Measurements from ENCODE around the gene CBLB.

Gene CBLB

DNA sequence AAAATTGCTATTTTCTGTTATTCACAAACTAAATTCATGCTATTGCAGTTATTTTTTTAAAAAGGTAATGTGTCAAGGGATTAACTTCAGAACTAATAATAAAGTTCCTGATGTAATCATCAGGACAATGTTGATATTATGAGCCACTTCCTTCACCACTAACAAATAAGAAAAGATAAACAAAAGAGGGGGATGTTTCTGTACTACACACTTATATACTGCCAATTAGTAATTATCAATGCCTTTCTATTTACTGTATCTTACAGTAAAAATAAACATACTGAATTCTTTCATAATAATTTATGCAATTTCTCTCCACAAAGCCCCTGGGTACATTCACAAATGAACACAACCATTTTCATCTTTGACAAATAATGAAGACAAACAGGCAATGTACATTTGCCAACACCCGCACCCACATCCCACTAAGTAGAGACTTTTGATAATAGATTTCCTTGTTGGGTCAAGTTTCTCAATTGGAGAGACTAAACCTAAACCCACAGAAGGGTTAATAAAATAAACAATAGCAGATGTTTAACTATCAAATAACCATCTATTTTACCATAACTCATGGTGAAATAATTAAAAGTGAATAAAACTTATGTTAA, 3.7 kb downstream of the CBLB start:
- Histone ChIP-seq H2BK5ac (ENCODE audit: low read length) (no peak overlapping the region), H3K4ac (ENCODE audit: low read depth, low read length) (no peak overlapping the region), H3K79me1 (ENCODE audit: low read length) (peaks cover 4% of the 10 kb centered on the region), H2BK15ac (replicated peaks; ENCODE audit: low read depth) (no peak overlapping the region), H3K56ac (ENCODE audit: low read length) (no peak overlapping the region), H3K36me3 (ENCODE audit: control insufficient read depth, insufficient read depth, low read length) (no peaks in the 10 kb centered on the region), H3K9ac (ENCODE audit: low read length) (no peak overlapping the region), H3K27ac (ENCODE audit: low read depth, low read length) (no peak overlapping the region), H2BK120ac (ENCODE audit: low read depth, low read length) (no peak overlapping the region), H3K23ac (ENCODE audit: low read length) (no peak overlapping the region), H4K8ac (ENCODE audit: low read depth, low read length) (no peak overlapping the region), H3K4me3 (ENCODE audit: low read length) (no peak overlapping the region), H3K18ac (ENCODE audit: low read length) (no peak overlapping the region), H3K27me3 (ENCODE audit: insufficient read depth, low read length, poor library complexity) (no peaks in the 10 kb centered on the region), H4K5ac (ENCODE audit: low read length) (no peak overlapping the region), H3K79me2 (ENCODE audit: control insufficient read depth, insufficient read depth, low read length) (peaks cover 5% of the 10 kb centered on the region), H3K4me1 (ENCODE audit: control insufficient read depth, low read depth, low read length) (no peaks in the 10 kb centered on the region), H2AK5ac (ENCODE audit: low read length) (no peak overlapping the region), H3K4me2 (ENCODE audit: low read length) (no peak overlapping the region)
- no CpG with 5 or more reads among the region's 1 CpG for WGBS (ENCODE audit: extremely low coverage, insufficient coverage, low lambda C conversion rate)
- DNase-seq, result no peak

DNA sequence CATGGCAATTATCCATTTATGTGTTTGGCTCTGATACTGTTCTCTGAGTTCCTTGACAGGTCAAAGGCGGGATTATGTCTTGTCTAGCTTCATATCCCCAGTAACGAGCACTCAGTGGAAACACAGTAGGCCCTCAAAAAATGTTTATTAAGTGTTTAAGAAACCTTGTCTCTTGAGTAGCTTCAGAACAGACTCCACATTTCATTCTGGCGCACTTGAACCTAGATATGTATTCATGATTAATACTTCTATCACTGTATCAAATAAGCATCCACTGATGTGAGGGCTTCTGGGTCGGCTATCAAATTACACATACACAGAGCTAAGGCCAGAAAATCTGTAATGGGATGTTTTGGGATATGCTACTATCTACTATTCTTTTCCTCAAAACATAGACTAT, 4.6 kb downstream of the CBLB start:
- H3K36me3 ChIP-seq (ENCODE audit: control insufficient read depth, insufficient read depth, low read length), result no peaks in the 10 kb centered on the region
- H3K4me3 ChIP-seq (ENCODE audit: low read length), result no peak overlapping the region
- H3K4me2 ChIP-seq (ENCODE audit: low read length), result no peak overlapping the region
- H3K4me1 ChIP-seq (ENCODE audit: control insufficient read depth, low read depth, low read length), result no peaks in the 10 kb centered on the region
- H3K4ac ChIP-seq (ENCODE audit: low read depth, low read length), result no peak overlapping the region
- no peak overlapping the region for H4K8ac ChIP-seq (ENCODE audit: low read depth, low read length)
- H3K79me1 ChIP-seq (ENCODE audit: low read length), result peaks cover 4% of the 10 kb centered on the region
- peaks cover 5% of the 10 kb centered on the region for H3K79me2 ChIP-seq (ENCODE audit: control insufficient read depth, insufficient read depth, low read length)
- no peaks in the 10 kb centered on the region for H3K27me3 ChIP-seq (ENCODE audit: insufficient read depth, low read length, poor library complexity)
- H3K9ac ChIP-seq (ENCODE audit: low read length), result no peak overlapping the region
- no peak overlapping the region for H2BK15ac ChIP-seq (replicated peaks; ENCODE audit: low read depth)
- H3K18ac ChIP-seq (ENCODE audit: low read length), result no peak overlapping the region
- no peak for DNase-seq
- WGBS (ENCODE audit: extremely low coverage, insufficient coverage, low lambda C conversion rate), result no CpG with 5 or more reads among the region's 4 CpGs
- no peak overlapping the region for H2AK5ac ChIP-seq (ENCODE audit: low read length)
- no peak overlapping the region for H2BK5ac ChIP-seq (ENCODE audit: low read length)
- no peak overlapping the region for H3K27ac ChIP-seq (ENCODE audit: low read depth, low read length)
- H3K23ac ChIP-seq (ENCODE audit: low read length), result no peak overlapping the region
- no peak overlapping the region for H3K56ac ChIP-seq (ENCODE audit: low read length)
- no peak overlapping the region for H2BK120ac ChIP-seq (ENCODE audit: low read depth, low read length)
- H4K5ac ChIP-seq (ENCODE audit: low read length), result no peak overlapping the region

DNA sequence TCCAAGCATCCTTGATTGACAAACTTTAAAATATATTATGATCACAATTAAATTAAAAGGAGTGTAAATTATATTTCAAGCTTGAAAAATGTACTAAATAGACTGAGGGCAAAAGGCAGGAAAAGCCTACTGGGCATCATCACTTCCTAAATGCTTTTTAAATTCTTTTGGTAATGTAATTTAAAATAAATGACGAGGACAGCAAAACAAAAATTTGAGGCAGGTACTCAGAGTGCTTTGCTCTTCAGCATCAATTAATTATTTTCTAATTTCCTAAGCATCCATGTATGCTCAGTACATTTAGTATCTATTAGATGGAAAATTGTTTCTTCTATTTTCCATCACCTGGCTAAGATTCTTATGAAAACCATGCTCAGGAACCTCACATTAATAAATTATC, 5.2 kb downstream of the CBLB start:
- no peak overlapping the region for H3K4ac ChIP-seq (ENCODE audit: low read depth, low read length)
- peaks cover 5% of the 10 kb centered on the region for H3K79me2 ChIP-seq (ENCODE audit: control insufficient read depth, insufficient read depth, low read length)
- no peak overlapping the region for H2AK5ac ChIP-seq (ENCODE audit: low read length)
- no peak overlapping the region for H3K27ac ChIP-seq (ENCODE audit: low read depth, low read length)
- H2BK120ac ChIP-seq (ENCODE audit: low read depth, low read length), result no peak overlapping the region
- no peak overlapping the region for H2BK5ac ChIP-seq (ENCODE audit: low read length)
- H3K4me3 ChIP-seq (ENCODE audit: low read length), result no peak overlapping the region
- no peak overlapping the region for H3K23ac ChIP-seq (ENCODE audit: low read length)
- no peak for DNase-seq
- no peak overlapping the region for H3K4me2 ChIP-seq (ENCODE audit: low read length)
- H4K8ac ChIP-seq (ENCODE audit: low read depth, low read length), result no peak overlapping the region
- no peaks in the 10 kb centered on the region for H3K27me3 ChIP-seq (ENCODE audit: insufficient read depth, low read length, poor library complexity)
- no peaks in the 10 kb centered on the region for H3K36me3 ChIP-seq (ENCODE audit: control insufficient read depth, insufficient read depth, low read length)
- H4K5ac ChIP-seq (ENCODE audit: low read length), result no peak overlapping the region
- H3K9ac ChIP-seq (ENCODE audit: low read length), result no peak overlapping the region
- H3K79me1 ChIP-seq (ENCODE audit: low read length), result peaks cover 4% of the 10 kb centered on the region
- no peaks in the 10 kb centered on the region for H3K4me1 ChIP-seq (ENCODE audit: control insufficient read depth, low read depth, low read length)
- H2BK15ac ChIP-seq (replicated peaks; ENCODE audit: low read depth), result no peak overlapping the region
- no peak overlapping the region for H3K18ac ChIP-seq (ENCODE audit: low read length)
- WGBS (ENCODE audit: extremely low coverage, insufficient coverage, low lambda C conversion rate), result no CpG with 5 or more reads among the region's 1 CpG
- H3K56ac ChIP-seq (ENCODE audit: low read length), result no peak overlapping the region

- no peaks in the 10 kb centered on the region for H3K4me1 ChIP-seq (ENCODE audit: control insufficient read depth, low read depth, low read length)
- no peak overlapping the region for H3K18ac ChIP-seq (ENCODE audit: low read length)
- no peak overlapping the region for H2BK5ac ChIP-seq (ENCODE audit: low read length)
- no peak overlapping the region for H2AK5ac ChIP-seq (ENCODE audit: low read length)
- no peak overlapping the region for H4K5ac ChIP-seq (ENCODE audit: low read length)
- no peak overlapping the region for H2BK120ac ChIP-seq (ENCODE audit: low read depth, low read length)
- H3K27me3 ChIP-seq (ENCODE audit: insufficient read depth, low read length, poor library complexity), result no peaks in the 10 kb centered on the region
- no peaks in the 10 kb centered on the region for H3K36me3 ChIP-seq (ENCODE audit: control insufficient read depth, insufficient read depth, low read length)
- no CpG with 5 or more reads among the region's 3 CpGs for WGBS (ENCODE audit: extremely low coverage, insufficient coverage, low lambda C conversion rate)
- H3K79me1 ChIP-seq (ENCODE audit: low read length), result peaks cover 4% of the 10 kb centered on the region
- H2BK15ac ChIP-seq (replicated peaks; ENCODE audit: low read depth), result no peak overlapping the region
- H3K9ac ChIP-seq (ENCODE audit: low read length), result no peak overlapping the region
- DNase-seq, result no peak
- no peak overlapping the region for H3K4ac ChIP-seq (ENCODE audit: low read depth, low read length)
- no peak overlapping the region for H3K4me2 ChIP-seq (ENCODE audit: low read length)
- H4K8ac ChIP-seq (ENCODE audit: low read depth, low read length), result no peak overlapping the region
- H3K27ac ChIP-seq (ENCODE audit: low read depth, low read length), result no peak overlapping the region
- H3K4me3 ChIP-seq (ENCODE audit: low read length), result no peak overlapping the region
- peaks cover 3% of the 10 kb centered on the region for H3K79me2 ChIP-seq (ENCODE audit: control insufficient read depth, insufficient read depth, low read length)
- no peak overlapping the region for H3K56ac ChIP-seq (ENCODE audit: low read length)
- H3K23ac ChIP-seq (ENCODE audit: low read length), result no peak overlapping the region
These were observed 6.6 kb downstream of the CBLB start for GRCh38 chr3:105862217-105862616.

DNA sequence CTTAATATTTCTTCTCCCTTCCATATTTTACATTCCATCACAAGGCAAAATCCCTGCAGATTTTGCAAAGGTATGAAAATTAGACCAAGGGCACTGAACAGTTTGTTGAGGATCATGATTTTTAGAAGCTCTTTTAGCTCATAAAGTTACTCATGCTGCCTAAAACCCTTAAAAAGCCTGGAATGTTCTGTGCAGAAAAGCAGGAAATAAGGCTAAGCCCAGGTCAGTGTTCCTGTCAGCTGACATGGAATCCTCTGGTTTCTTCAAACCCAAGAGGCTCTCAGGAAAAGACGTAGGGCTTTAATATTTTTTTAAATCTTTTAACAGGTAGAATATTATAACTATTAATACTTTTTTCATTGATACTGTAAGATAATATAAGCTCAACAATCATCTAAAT, 8.2 kb downstream of the CBLB start:
- H2BK5ac ChIP-seq (ENCODE audit: low read length), result no peak overlapping the region
- H3K4me2 ChIP-seq (ENCODE audit: low read length), result no peak overlapping the region
- no peaks in the 10 kb centered on the region for H3K4me1 ChIP-seq (ENCODE audit: control insufficient read depth, low read depth, low read length)
- no peak overlapping the region for H3K18ac ChIP-seq (ENCODE audit: low read length)
- peak overlapping the region; percentile 16 for H3K4ac ChIP-seq (ENCODE audit: low read depth, low read length)
- H2BK15ac ChIP-seq (replicated peaks; ENCODE audit: low read depth), result no peak overlapping the region
- H3K4me3 ChIP-seq (ENCODE audit: low read length), result no peak overlapping the region
- H3K23ac ChIP-seq (ENCODE audit: low read length), result no peak overlapping the region
- H3K36me3 ChIP-seq (ENCODE audit: control insufficient read depth, insufficient read depth, low read length), result no peaks in the 10 kb centered on the region
- no peak for DNase-seq
- H3K27ac ChIP-seq (ENCODE audit: low read depth, low read length), result no peak overlapping the region
- no peaks in the 10 kb centered on the region for H3K27me3 ChIP-seq (ENCODE audit: insufficient read depth, low read length, poor library complexity)
- H3K79me2 ChIP-seq (ENCODE audit: control insufficient read depth, insufficient read depth, low read length), result peaks cover 3% of the 10 kb centered on the region
- H4K8ac ChIP-seq (ENCODE audit: low read depth, low read length), result no peak overlapping the region
- H2BK120ac ChIP-seq (ENCODE audit: low read depth, low read length), result no peak overlapping the region
- H3K9ac ChIP-seq (ENCODE audit: low read length), result no peak overlapping the region
- peaks cover 4% of the 10 kb centered on the region for H3K79me1 ChIP-seq (ENCODE audit: low read length)
- H3K56ac ChIP-seq (ENCODE audit: low read length), result no peak overlapping the region
- H4K5ac ChIP-seq (ENCODE audit: low read length), result no peak overlapping the region
- H2AK5ac ChIP-seq (ENCODE audit: low read length), result no peak overlapping the region
- no CpG with 5 or more reads among the region's 1 CpG for WGBS (ENCODE audit: extremely low coverage, insufficient coverage, low lambda C conversion rate)

DNA sequence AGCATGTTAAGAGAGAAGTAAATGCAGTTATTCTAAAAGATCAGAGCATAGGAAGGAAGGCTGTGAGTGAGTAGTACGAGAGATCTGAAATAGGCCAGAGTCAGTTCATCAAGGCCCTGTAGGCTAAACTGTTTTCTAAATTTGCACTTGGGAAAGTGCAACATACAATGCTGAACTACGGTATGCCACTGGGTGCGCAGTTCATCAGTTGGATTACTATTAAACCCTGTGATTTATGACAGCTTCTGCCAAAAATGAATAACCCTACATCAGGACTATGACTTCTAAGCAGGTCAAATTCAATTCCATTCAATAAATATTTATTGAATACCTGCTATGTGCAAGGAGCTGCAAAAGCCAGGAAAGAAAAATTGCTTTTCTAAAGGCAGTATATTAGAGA, 10.8 kb downstream of the CBLB start:
- no peaks in the 10 kb centered on the region for H3K27me3 ChIP-seq (ENCODE audit: insufficient read depth, low read length, poor library complexity)
- peaks cover 1% of the 10 kb centered on the region for H3K79me2 ChIP-seq (ENCODE audit: control insufficient read depth, insufficient read depth, low read length)
- no peak for DNase-seq
- no peak overlapping the region for H4K8ac ChIP-seq (ENCODE audit: low read depth, low read length)
- H3K79me1 ChIP-seq (ENCODE audit: low read length), result peaks cover 4% of the 10 kb centered on the region
- no CpG with 5 or more reads among the region's 3 CpGs for WGBS (ENCODE audit: extremely low coverage, insufficient coverage, low lambda C conversion rate)
- no peak overlapping the region for H2BK15ac ChIP-seq (replicated peaks; ENCODE audit: low read depth)
- no peak overlapping the region for H4K5ac ChIP-seq (ENCODE audit: low read length)
- H2AK5ac ChIP-seq (ENCODE audit: low read length), result no peak overlapping the region
- H3K4ac ChIP-seq (ENCODE audit: low read depth, low read length), result no peak overlapping the region
- no peak overlapping the region for H2BK120ac ChIP-seq (ENCODE audit: low read depth, low read length)
- no peak overlapping the region for H3K18ac ChIP-seq (ENCODE audit: low read length)
- no peak overlapping the region for H3K9ac ChIP-seq (ENCODE audit: low read length)
- peak overlapping the region; percentile 31 for H3K56ac ChIP-seq (ENCODE audit: low read length)
- no peaks in the 10 kb centered on the region for H3K4me1 ChIP-seq (ENCODE audit: control insufficient read depth, low read depth, low read length)
- H3K36me3 ChIP-seq (ENCODE audit: control insufficient read depth, insufficient read depth, low read length), result no peaks in the 10 kb centered on the region
- no peak overlapping the region for H3K27ac ChIP-seq (ENCODE audit: low read depth, low read length)
- H2BK5ac ChIP-seq (ENCODE audit: low read length), result no peak overlapping the region
- H3K4me2 ChIP-seq (ENCODE audit: low read length), result no peak overlapping the region
- no peak overlapping the region for H3K23ac ChIP-seq (ENCODE audit: low read length)
- no peak overlapping the region for H3K4me3 ChIP-seq (ENCODE audit: low read length)
